Glutamatergic neuron (in vitro differentiated cells): ENCODE data around the gene TRAF3IP1. TPM values are rescaled to one million over a fixed set of nuclear protein-coding genes. Genes with fewer than 3 reads are reported as not detected.
"Not testable (repeated sequence)": the region's sequence is repeated elsewhere in the genome, so short reads cannot be mapped to it uniquely, and the experiment has no call there.

ENCODE experiments used
- DNase-seq: peaks from one replicate; pipeline ENCODE4 v3.0.0; 2022
- H3K27ac Mint-ChIP-seq: one replicate; pipeline ENCODE4 v1.8.0; 2020; ENCODE audit warnings: mild to moderate bottlenecking, mixed read lengths, inconsistent platforms; ENCODE audit not compliant: unreplicated experiment
- H3K27me3 Mint-ChIP-seq: one replicate; pipeline ENCODE4 v1.8.0; 2020; ENCODE audit warnings: mild to moderate bottlenecking, moderate library complexity, mixed read lengths, inconsistent platforms; ENCODE audit not compliant: unreplicated experiment
- H3K36me3 Mint-ChIP-seq: one replicate; pipeline ENCODE4 v1.8.0; 2020; ENCODE audit warnings: mild to moderate bottlenecking, mixed read lengths, inconsistent platforms; ENCODE audit not compliant: unreplicated experiment
- H3K4me1 Mint-ChIP-seq: one replicate; pipeline ENCODE4 v1.8.0; 2020; ENCODE audit warnings: mild to moderate bottlenecking, low read depth, mixed read lengths, inconsistent platforms; ENCODE audit not compliant: unreplicated experiment
- H3K4me3 Mint-ChIP-seq: one replicate; pipeline ENCODE4 v1.8.0; 2020; ENCODE audit warnings: mild to moderate bottlenecking, mixed read lengths, inconsistent platforms; ENCODE audit not compliant: unreplicated experiment
- H3K9me3 Mint-ChIP-seq: one replicate; pipeline ENCODE4 v1.8.0; 2020; ENCODE audit warnings: mild to moderate bottlenecking, moderate library complexity, mixed read lengths, inconsistent platforms; ENCODE audit not compliant: unreplicated experiment
- CTCF ChIP-seq: fragments of 200-600 bp; sonication (generic); IDR thresholded peaks from one replicate; pipeline ENCODE4 v1.5.0; 2021; ENCODE audit not compliant: partially characterized antibody, unreplicated experiment
- total RNA-seq: library from RNA; stranded (reverse); fragmentation: NEBNext Ultra II Directional; extraction: Animal tissue kit (Norgen Biotek cat#: 25700); gene quantifications from one replicate; pipeline ENCODE4 v1.2.1, GENCODE V29; 2021; ENCODE audit not compliant: unreplicated experiment

The TRAF3IP1 gene
- total RNA-seq, 1 donor from 2014 or later = 10.3 TPM

- H3K4me1 Mint-ChIP-seq = peaks cover 4% of the 10 kb centered on the region
- no peak overlapping the region for H3K27ac Mint-ChIP-seq
- H3K9me3 Mint-ChIP-seq = peaks cover 3% of the 10 kb centered on the region
- TF ChIP-seq CTCF = no peak
- peaks cover 3% of the 10 kb centered on the region for H3K27me3 Mint-ChIP-seq
- peaks cover 4% of the 10 kb centered on the region for H3K36me3 Mint-ChIP-seq
- no peak for DNase-seq
- no peak overlapping the region for H3K4me3 Mint-ChIP-seq
These were observed 84.3 kb downstream of the TRAF3IP1 start for GRCh38 chr2:238404406-238405216.

- not testable (repeated sequence) for H3K27me3 Mint-ChIP-seq, H3K4me1 Mint-ChIP-seq
These were observed 84.9 kb downstream of the TRAF3IP1 start for GRCh38 chr2:238405217-238405555.

DNA sequence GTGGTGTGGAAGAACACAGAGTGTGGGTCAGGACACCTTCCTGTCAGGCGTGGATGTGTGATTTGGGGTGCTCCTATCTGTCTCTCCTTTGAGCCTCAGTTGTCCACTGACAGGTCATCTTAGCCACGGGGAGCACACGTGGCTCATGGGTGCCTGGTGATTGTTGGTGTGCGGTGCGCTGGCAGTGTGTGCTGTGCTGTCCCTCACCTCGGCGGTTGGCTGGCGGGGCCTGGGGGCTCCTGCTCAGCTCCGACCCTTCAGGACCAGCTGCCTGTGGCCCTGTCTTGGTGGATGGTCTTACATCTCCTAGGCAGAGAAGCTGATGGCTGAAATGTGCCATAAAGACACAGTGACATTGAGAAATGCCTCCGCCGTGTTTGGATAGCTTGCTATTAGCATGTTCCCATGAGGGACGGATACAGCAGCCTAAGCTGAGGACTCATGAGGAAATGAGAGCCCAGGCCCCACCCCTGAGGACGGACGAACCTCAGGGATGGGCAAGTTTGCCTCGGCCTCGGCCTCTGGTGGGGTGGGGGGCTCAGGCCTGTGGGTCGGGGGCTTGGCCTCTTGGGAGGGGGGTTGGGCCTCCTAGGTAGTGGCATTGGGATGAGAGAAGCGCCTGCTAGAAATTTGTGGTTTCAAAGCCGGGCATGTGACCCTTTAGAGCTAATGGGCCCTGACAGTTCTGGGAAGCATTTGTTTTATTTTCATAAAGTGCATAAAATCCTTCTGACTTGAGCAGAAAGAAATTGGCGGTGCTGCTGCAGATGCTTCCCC lies 86.1 kb downstream of the TRAF3IP1 start:
- peaks cover 3% of the 10 kb centered on the region for H3K9me3 Mint-ChIP-seq
- peaks cover 4% of the 10 kb centered on the region for H3K36me3 Mint-ChIP-seq
- H3K27ac Mint-ChIP-seq = no peak overlapping the region
- DNase-seq = no peak
- peaks cover 4% of the 10 kb centered on the region for H3K4me1 Mint-ChIP-seq
- TF ChIP-seq CTCF = no peak
- peaks cover 2% of the 10 kb centered on the region for H3K27me3 Mint-ChIP-seq
- no peak overlapping the region for H3K4me3 Mint-ChIP-seq

More at GRCh38 chr2:238405217-238405555, 84.9 kb downstream of the TRAF3IP1 start:
- not testable (repeated sequence) for H3K36me3 Mint-ChIP-seq, H3K27ac Mint-ChIP-seq, H3K9me3 Mint-ChIP-seq, H3K4me3 Mint-ChIP-seq, DNase-seq

DNA sequence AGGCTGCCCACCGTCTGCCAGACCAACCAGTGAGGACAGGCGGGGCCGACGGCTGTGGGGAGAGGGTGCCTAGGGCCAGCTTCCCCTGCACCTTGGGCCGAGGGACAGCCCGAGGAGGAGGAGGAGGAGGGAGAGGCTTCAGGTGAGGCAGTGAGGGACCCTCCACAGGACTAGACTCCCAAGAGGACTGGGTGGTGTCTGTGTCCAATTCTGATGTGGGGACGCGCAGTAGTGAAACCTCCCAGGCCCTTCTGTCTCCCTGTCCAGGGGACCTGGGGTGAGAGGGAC lies 86.6 kb downstream of the TRAF3IP1 start:
- TF ChIP-seq CTCF = no peak
- H3K4me1 Mint-ChIP-seq = peaks cover 4% of the 10 kb centered on the region

GRCh38 chr2:238407566-238407965 lies 87.2 kb downstream of the TRAF3IP1 start:
- no peak for TF ChIP-seq CTCF
- H3K27ac Mint-ChIP-seq = no peak overlapping the region

More for the DNA sequence above, 86.6 kb downstream of the TRAF3IP1 start:
- Mint-ChIP-seq H3K4me3 (no peak overlapping the region), H3K36me3 (peaks cover 4% of the 10 kb centered on the region), H3K9me3 (peaks cover 3% of the 10 kb centered on the region), H3K27ac (no peak overlapping the region), H3K27me3 (peaks cover 2% of the 10 kb centered on the region)
- DNase-seq = no peak

More at GRCh38 chr2:238407566-238407965, 87.2 kb downstream of the TRAF3IP1 start:
- no peak for DNase-seq
- H3K36me3 Mint-ChIP-seq = peaks cover 4% of the 10 kb centered on the region
- peaks cover 3% of the 10 kb centered on the region for H3K9me3 Mint-ChIP-seq
- H3K4me1 Mint-ChIP-seq = peaks cover 4% of the 10 kb centered on the region
- no peak overlapping the region for H3K4me3 Mint-ChIP-seq
- peaks cover 2% of the 10 kb centered on the region for H3K27me3 Mint-ChIP-seq
